ENCODE measurements around the gene GYPC. TPM values are rescaled to one million over a fixed set of nuclear protein-coding genes. Genes with fewer than 3 reads are reported as not detected.
"Not testable (repeated sequence)": the region's sequence is repeated elsewhere in the genome, so short reads cannot be mapped to it uniquely, and the experiment has no call there.

The GYPC gene
- total RNA-seq, 1 donor from 2014 or later: 19.6 TPM

- no peak for FAIRE-seq
- no peak for DNase-seq (ENCODE audit: low spot score in 2 of 2)
Observed at GRCh38 chr2:126664639-126665038, 8.7 kb downstream of the GYPC start.

DNA sequence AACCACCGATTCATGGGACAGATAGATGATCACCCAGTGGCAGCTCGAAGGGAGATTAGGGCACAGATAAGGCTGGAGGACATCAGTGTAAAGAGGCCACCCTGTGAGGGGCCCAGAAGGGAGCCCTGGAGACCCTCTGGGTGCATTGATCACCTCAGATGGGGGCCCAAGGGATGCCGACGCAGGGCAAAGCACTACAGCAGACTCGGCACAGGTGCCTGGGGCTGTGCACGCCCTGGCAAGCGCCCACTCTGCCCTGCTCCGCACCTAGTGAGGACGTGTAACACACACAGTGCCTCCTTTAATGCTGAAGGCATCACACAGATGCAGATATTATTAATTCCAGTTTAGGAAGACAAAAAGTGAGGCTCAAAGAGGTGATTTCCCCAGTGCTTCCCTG, 9.5 kb downstream of the GYPC start:
- no peak for FAIRE-seq
- no peak for DNase-seq (ENCODE audit: low spot score in 2 of 2)

GRCh38 chr2:126668254-126668653, 12.3 kb downstream of the GYPC start:
- FAIRE-seq: no peak

GRCh38 chr2:126669772-126670171, 13.8 kb downstream of the GYPC start:
- no peak for FAIRE-seq
- no peak for DNase-seq (ENCODE audit: low spot score in 2 of 2)

More at GRCh38 chr2:126668254-126668653, 12.3 kb downstream of the GYPC start:
- no peak for DNase-seq (ENCODE audit: low spot score in 2 of 2)

GRCh38 chr2:126671488-126671887, 15.5 kb downstream of the GYPC start:
- FAIRE-seq (no peak), DNase-seq (ENCODE audit: low spot score in 2 of 2) (no peak)

- no peak for FAIRE-seq
- no peak for DNase-seq (ENCODE audit: low spot score in 2 of 2)
Observed at GRCh38 chr2:126672980-126673605, 17.1 kb downstream of the GYPC start.

DNA sequence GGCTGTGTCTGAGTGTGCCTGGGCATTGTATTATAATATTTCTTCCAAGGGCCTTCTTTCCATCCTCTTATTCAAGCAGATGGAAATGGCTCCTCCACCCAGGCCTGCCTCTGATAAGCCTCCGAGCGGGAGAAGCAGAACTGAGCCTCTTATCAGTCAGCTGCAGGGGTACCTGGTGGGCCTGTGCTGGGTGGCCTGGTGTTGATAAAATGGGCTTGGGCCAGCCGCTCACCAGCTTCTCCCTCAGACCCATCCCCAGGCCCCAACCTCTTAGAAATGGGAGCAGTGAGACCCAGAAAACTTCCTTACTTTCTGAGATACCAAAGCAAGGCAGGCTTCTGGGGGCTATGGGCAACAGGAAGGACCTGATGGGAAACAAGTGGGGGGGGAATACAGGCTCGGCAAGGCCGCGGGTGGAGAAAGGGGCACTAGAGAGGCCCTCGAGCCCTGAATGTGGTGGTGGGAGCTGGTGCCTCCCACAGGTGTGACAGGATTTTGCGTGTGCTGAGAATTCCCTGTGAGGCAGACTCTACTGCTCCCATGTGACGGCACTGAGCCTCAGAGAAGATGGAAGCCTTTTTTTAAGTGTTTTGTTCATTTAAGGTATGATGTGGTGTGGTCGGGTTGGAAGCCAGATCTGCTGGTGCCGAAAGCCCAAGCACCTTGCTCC, 18.3 kb downstream of the GYPC start:
- FAIRE-seq: no peak
- DNase-seq (ENCODE audit: low spot score in 2 of 2): no peak

DNA sequence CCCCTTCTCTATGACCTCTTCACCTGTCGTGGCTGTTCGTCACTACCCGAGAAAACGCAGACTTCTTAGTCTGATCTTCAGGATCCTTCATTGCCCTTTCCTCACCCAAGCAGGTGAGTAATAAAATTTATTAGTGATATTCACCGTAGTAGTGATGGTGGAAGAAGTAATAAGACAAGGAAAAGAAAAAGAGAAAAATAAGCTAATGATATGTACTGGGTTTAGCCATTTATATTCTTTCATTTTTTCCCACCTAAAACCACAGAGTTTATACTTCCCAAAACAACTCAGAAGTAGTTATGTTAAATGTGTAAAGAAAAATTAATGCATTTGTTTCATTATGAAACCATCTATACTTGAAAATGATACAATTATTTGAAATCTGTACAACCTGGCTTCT, 19.7 kb downstream of the GYPC start:
- no peak for DNase-seq (ENCODE audit: low spot score in 2 of 2)
- no peak for FAIRE-seq

- FAIRE-seq (no peak), DNase-seq (ENCODE audit: low spot score in 2 of 2) (no peak)
Observed at GRCh38 chr2:126676221-126677175, 20.5 kb downstream of the GYPC start.

DNA sequence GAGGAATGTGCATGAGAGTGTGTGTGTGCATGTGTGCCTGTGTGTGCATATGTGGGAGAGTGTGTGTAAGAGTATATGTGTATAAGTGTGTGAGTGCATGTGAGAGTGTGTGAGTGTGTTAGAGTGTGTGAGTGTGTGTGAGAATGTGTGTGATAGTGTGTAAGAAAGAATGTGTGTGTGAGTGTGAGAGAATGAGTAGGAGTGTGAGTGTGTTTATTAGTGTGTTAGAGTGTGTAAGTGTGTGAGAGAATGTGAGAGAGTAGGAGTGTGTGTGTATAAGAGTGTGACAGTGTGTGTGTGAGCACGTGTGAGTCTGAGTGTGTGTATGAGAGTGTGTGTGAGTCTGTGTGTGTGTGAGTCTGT, 21.2 kb downstream of the GYPC start:
- no peak for FAIRE-seq
- DNase-seq (ENCODE audit: low spot score in 2 of 2): no peak

DNA sequence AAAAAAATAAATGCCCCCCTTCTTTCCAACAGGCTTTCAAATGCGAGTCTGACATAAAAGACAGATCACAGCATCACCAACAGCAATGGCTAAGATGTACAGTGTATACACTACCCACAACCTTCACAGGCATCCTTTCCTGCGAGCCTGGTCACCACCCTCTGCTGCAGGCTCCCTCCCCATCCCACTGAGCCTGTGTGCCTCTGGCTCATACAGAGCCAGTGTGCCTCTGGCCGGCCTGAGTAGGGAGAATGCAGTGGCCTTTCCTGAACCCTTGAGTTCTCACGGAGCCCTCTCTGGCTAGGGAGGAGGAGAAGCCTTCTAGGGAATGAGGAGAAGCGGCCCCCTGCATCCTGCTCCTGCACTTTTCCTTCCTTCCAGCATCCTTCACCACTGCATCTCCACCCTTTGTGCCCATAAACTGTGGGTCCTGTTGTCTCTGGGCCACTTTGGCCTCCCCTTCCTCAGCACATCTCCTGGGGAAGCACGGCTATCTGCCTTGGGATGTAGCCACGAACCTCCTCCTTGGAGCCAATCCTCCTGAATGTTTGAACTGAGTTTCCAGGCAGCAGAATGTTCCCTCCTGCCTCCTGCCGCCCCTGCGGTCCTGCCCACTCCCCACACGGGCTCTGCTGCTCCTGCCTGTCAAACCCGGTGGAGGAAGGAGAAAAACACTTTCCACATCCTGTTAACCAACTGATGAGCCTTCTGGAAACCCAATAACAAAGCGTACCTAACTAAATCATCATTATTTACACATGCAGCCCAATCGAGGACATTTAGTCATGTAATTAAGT, 22.5 kb downstream of the GYPC start:
- FAIRE-seq (no peak), DNase-seq (ENCODE audit: low spot score in 2 of 2) (no peak)

DNA sequence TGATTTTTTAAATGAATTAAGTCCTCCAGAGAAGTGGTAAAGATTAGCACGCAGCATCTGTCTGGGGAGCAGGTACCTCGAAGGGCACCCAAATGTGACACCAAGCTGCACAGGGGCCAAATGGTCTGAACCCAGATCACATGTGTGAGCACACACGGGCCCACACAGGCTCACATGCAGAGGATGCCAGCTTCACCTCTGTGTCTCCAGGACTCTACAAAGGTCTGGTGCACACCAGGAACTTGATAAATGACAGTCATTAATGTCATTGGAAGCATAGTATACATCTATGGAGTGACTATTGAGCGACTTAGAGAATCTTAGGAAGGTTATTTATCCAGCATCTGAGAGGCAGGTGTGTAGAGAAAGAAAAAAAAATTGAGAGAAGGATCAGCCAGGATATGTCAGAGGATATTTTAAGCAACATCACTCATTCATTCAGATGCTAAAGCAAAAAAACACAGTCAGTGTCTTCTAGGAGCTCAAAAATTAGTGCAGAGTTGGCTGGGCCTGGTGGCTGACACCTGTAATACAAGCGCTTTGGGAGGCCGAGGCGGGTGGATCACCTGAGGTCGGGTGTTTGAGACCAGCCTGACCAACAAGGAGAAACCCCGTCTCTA, 23.2 kb downstream of the GYPC start:
- DNase-seq (ENCODE audit: low spot score in 2 of 2) (no peak), FAIRE-seq (no peak)

- FAIRE-seq: no peak
- DNase-seq (ENCODE audit: low spot score in 2 of 2): no peak
Observed at GRCh38 chr2:126681505-126681904, 25.5 kb downstream of the GYPC start.

- DNase-seq (ENCODE audit: low spot score in 2 of 2): no peak
- FAIRE-seq: no peak
Observed at GRCh38 chr2:126685629-126686028, 29.7 kb downstream of the GYPC start.

DNA sequence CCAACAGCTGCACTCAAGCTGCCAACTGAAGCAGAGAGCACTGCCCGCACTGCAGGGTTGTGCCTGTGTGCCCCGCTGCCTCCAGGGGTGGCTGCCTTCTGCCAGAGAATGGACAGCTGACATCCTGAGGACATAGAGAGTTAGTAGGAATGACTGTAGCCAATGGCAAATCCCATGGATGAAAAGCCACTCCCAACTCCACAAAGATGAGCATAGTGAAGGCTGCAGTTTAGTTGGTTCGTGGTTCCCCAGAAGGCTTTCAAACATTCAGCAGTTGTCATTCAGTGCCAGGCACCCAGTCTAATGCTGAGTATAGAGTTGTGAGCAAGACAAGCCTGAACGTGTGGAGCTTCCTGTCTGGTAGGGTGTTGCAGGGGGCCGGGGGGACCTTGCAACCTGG, 30.3 kb downstream of the GYPC start:
- DNase-seq (ENCODE audit: low spot score in 2 of 2): no peak
- no peak for FAIRE-seq

GRCh38 chr2:126686841-126687485, 31.0 kb downstream of the GYPC start:
- FAIRE-seq (no peak), DNase-seq (ENCODE audit: low spot score in 2 of 2) (no peak)

- FAIRE-seq (no peak), DNase-seq (ENCODE audit: low spot score in 2 of 2) (no peak)
Observed at GRCh38 chr2:126687503-126687902, 31.5 kb downstream of the GYPC start.

DNA sequence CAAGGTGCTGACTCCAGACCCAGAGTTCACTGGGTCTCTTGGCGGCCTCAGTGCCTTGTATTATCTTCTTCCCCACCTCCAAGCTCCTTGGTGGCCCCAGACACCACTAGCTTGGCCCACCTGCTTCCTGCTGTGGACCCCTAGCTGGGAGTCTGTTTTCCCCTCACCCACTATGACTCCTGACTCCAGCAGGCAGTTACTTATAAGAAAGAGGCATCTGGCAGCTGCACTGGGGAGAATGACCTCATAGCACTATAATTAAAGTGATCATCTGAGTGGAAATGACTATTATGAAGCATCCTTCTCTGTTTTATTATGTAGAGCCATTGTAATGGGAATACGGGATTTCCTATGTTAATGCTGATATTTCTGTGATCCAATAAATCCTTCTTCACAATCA, 32.6 kb downstream of the GYPC start:
- not testable (repeated sequence) for FAIRE-seq

DNA sequence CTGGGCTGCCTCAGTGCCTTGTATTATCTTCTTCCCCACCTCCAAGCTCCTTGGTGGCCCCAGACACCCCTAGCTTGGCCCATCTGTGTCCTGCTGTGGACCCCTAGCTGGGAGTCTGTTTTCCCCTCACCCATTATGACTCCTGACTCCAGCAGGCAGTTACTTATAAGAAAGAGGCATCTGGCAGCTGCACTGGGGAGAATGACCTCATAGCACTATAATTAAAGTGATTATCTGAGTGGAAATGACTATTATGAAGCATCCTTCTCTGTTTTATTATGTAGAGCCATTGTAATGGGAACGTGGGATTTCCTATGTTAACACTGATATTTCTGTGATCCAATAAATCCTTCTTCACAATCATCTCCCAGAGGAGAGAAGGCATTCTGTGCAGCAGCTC, 36.3 kb downstream of the GYPC start:
- not testable (repeated sequence) for DNase-seq (ENCODE audit: low spot score in 2 of 2); FAIRE-seq

More for the DNA sequence above, 32.6 kb downstream of the GYPC start:
- not testable (repeated sequence) for DNase-seq (ENCODE audit: low spot score in 2 of 2)
